Nephron (organoid): ENCODE results near the gene ROS1.

Experiments
- H3K27ac Mint-ChIP-seq, 3 experiments: 2 replicates each; pipeline ENCODE4 v1.8.0; 2020; ENCODE audit warnings: mixed read lengths in 3 of 3, mild to moderate bottlenecking in 2 of 3, moderate library complexity in 1 of 3
- H3K27me3 Mint-ChIP-seq: 2 replicates; pipeline ENCODE4 v1.8.0; 2021; ENCODE audit warnings: low read depth, mild to moderate bottlenecking, moderate library complexity, mixed read lengths
- H3K36me3 Mint-ChIP-seq: 2 replicates; pipeline ENCODE4 v1.8.0; 2020; ENCODE audit warnings: low read depth, mixed read lengths
- H3K4me1 Mint-ChIP-seq: 2 replicates; pipeline ENCODE4 v1.8.0; 2020; ENCODE audit warnings: mixed read lengths
- H3K4me3 Mint-ChIP-seq, 3 experiments: 2 replicates each; pipeline ENCODE4 v1.8.0; 2020; ENCODE audit warnings: mild to moderate bottlenecking in 3 of 3, mixed read lengths in 3 of 3, moderate library complexity in 2 of 3
- H3K9me3 Mint-ChIP-seq: 2 replicates; pipeline ENCODE4 v1.8.0; 2020; ENCODE audit warnings: mixed read lengths
- TF ChIP-seq, protein P1 (sequence below), 3 experiments: fragments of 200-600 bp; sonication (generic); IDR thresholded peaks; one replicate each; pipeline ENCODE4 v1.5.0; 2021; ENCODE audit warnings: antibody characterized with exemption in 3 of 3; ENCODE audit not compliant: unreplicated experiment in 3 of 3

Gene ROS1

DNA sequence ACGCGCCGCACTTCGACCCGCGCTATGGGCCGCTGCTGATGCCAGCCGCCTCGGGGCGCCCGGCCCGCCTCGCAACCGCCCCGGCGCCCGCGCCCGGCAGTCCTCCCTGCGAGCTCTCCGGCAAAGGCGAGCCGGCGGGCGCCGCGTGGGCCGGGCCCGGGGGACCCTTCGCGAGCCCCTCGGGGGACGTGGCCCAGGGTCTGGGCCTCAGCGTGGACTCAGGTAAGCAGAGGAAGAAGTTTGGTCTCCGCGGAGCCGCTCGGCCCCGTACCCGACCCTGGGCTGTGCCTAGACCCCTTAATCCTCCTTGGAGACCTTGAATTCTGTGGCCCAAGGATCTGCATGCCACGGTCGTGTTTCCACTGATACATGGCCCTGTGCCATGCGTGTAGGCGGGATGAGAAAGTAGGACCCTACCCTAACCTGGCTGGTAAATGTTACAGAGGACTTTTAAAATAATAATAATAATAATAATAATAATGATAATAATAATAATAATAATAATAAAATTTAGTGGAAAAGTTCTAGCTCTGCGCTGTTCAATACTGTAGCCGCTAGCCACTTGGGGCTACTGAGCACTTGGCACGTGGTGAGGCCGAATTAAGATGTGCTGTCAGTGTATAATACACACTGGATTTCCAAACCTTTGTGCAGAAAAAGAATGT is 154.8 kb downstream of the ROS1 start:
- H3K27ac Mint-ChIP-seq, result no peak overlapping the region
- peak overlapping the region; percentile 54 to 80 (median 68) for H3K4me3 Mint-ChIP-seq
- TF ChIP-seq, protein P1, sequence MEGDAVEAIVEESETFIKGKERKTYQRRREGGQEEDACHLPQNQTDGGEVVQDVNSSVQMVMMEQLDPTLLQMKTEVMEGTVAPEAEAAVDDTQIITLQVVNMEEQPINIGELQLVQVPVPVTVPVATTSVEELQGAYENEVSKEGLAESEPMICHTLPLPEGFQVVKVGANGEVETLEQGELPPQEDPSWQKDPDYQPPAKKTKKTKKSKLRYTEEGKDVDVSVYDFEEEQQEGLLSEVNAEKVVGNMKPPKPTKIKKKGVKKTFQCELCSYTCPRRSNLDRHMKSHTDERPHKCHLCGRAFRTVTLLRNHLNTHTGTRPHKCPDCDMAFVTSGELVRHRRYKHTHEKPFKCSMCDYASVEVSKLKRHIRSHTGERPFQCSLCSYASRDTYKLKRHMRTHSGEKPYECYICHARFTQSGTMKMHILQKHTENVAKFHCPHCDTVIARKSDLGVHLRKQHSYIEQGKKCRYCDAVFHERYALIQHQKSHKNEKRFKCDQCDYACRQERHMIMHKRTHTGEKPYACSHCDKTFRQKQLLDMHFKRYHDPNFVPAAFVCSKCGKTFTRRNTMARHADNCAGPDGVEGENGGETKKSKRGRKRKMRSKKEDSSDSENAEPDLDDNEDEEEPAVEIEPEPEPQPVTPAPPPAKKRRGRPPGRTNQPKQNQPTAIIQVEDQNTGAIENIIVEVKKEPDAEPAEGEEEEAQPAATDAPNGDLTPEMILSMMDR (IDR thresholded peaks at IDR 0.05; ENCODE audit: unreplicated experiment in 3 of 3), result no peak
- H3K36me3 Mint-ChIP-seq, result no peaks in the 10 kb centered on the region
- peaks cover 98% of the 10 kb centered on the region for H3K27me3 Mint-ChIP-seq
- no peaks in the 10 kb centered on the region for H3K9me3 Mint-ChIP-seq
- H3K4me1 Mint-ChIP-seq, result peaks cover 48% of the 10 kb centered on the region

DNA sequence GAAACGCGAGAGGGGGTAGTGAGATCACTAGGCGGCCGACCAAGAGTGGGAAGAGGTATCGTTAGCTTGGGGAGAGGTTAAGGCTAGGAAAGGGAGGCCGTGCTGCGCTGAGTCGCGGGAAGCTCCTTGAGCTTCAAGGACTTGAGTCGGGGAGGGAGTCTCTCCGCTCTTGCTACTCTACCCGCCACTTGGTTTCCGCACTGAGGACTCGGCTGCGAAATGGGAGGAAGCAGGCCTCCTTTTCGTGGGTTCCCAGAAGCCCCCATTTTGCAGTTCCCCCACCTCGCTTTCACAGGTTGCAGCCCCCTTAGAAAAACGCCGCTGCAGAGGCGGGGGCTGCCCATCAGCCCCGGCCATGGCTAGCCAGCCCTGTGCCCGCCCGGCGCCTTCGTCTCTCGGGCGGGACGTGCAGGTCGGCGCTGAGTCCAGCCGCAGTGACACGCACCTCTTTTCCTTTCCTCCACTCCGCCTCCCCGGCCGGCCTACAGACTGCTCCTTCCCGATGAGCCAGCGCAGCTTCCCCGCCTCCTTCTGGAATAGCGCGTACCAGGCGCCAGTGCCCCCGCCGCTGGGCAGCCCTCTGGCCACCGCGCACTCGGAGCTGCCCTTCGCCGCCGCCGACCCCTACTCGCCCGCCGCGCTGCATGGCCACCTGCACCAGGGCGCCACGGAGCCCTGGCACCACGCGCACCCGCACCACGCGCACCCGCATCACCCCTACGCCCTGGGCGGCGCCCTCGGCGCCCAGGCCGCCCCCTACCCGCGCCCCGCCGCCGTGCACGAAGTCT is 155.5 kb downstream of the ROS1 start:
- peak overlapping the region; percentile 65 to 92 (median 89) for H3K4me3 Mint-ChIP-seq
- H3K27ac Mint-ChIP-seq, result peak overlapping the region in 1 of 3 experiments; percentile 27
- H3K36me3 Mint-ChIP-seq, result no peaks in the 10 kb centered on the region
- no peaks in the 10 kb centered on the region for H3K9me3 Mint-ChIP-seq
- TF ChIP-seq, protein P1 (IDR thresholded peaks at IDR 0.05; ENCODE audit: unreplicated experiment in 3 of 3), result no peak
- H3K4me1 Mint-ChIP-seq, result peaks cover 42% of the 10 kb centered on the region
- peaks cover 98% of the 10 kb centered on the region for H3K27me3 Mint-ChIP-seq

DNA sequence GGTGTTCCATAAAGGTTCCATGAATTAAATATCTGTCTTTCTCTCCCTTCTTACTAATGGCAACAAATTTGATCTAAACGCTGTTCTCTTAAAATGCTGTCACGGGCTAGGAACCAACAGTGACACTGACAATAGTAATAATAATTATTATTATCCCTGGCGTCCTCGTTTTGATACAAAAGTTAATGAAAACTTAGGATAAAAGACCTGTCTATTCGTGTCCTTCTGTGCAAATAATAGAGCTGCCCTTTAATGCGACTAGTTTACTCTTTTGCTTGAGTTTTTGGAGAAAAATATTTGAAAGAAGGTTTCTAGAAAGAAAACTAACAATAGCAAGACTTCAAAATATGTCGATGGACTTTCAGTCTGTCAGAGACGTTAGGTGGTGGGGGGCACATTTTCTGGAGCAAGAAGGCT is 156.1 kb downstream of the ROS1 start:
- H3K4me1 Mint-ChIP-seq, result peaks cover 42% of the 10 kb centered on the region
- H3K27me3 Mint-ChIP-seq, result peaks cover 98% of the 10 kb centered on the region
- TF ChIP-seq, protein P1 (IDR thresholded peaks at IDR 0.05; ENCODE audit: unreplicated experiment in 3 of 3), result no peak
- no peaks in the 10 kb centered on the region for H3K9me3 Mint-ChIP-seq
- peak overlapping the region; percentile 65 to 92 (median 89) for H3K4me3 Mint-ChIP-seq
- peak overlapping the region in 1 of 3 experiments; percentile 27 for H3K27ac Mint-ChIP-seq
- H3K36me3 Mint-ChIP-seq, result no peaks in the 10 kb centered on the region

DNA sequence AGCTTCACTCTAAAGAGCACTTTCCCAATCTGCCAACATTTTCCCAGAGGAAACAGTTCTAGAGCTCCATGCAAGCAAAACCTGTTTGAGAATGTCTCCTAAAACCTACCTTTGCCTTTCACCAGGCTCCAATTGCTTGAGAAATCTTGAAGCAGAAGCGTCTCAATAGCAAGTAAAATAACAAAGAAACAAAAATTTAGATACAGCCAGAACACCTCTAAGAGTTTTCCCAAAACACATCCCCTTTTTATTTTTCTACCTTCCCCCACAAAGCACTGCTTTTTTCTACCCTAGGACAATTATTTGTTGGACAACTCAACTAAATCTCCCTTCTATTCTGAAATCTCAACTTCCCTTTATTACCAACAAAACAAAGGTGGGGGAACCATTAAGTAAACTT is 156.8 kb downstream of the ROS1 start:
- TF ChIP-seq, protein P1 (IDR thresholded peaks at IDR 0.05; ENCODE audit: unreplicated experiment in 3 of 3), result no peak
- Mint-ChIP-seq H3K27me3 (peaks cover 98% of the 10 kb centered on the region), H3K36me3 (no peaks in the 10 kb centered on the region), H3K4me3 (peak overlapping the region; percentile 84 to 92 (median 89)), H3K27ac (peak overlapping the region in 2 of 3 experiments; percentile 22 to 26), H3K9me3 (no peaks in the 10 kb centered on the region), H3K4me1 (peaks cover 43% of the 10 kb centered on the region)

DNA sequence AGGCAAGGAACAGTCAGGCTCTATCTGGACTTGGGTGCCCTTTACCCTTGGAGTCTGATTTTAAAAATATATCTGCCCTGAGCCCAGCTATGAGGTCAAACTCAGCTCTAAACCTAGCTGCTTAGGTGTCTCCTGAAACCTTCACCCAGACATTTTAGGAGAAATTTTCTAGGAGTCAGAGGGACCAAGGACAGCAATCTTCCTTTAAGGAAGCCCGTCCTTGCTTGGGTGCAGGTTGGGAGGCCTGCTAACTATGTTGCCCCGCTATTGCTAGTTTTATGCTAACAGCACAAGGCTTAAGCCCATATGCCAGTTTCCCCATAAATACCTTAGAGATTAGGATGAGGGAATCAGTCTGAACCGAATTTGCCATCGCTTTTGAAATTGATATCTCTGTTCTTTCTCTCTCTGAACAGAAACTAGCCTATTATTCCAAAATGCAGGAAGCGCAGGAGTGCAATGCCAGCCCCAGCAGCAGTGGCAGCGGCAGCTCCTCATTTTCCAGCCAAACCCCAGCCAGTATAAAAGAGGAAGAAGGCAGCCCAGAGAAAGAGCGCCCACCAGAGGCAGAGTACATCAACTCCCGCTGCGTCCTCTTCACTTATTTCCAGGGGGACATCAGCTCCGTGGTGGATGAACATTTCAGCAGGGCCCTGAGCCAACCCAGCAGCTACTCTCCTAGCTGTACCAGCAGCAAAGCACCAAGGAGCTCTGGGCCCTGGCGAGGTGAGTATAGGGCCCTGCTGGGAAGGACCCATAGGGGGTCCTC is 157.8 kb downstream of the ROS1 start:
- no peaks in the 10 kb centered on the region for H3K9me3 Mint-ChIP-seq
- H3K4me1 Mint-ChIP-seq, result peaks cover 38% of the 10 kb centered on the region
- peaks cover 98% of the 10 kb centered on the region for H3K27me3 Mint-ChIP-seq
- TF ChIP-seq, protein P1 (IDR thresholded peaks at IDR 0.05; ENCODE audit: unreplicated experiment in 3 of 3), result peak in 1 of 3 experiments; percentile 6
- peak overlapping the region; percentile 84 to 92 (median 89) for H3K4me3 Mint-ChIP-seq
- peak overlapping the region in 2 of 3 experiments; percentile 26 to 58 for H3K27ac Mint-ChIP-seq
- H3K36me3 Mint-ChIP-seq, result no peaks in the 10 kb centered on the region
